DND-41 (cell line): ENCODE results near the gene RNF135.

Experiments used
- ATAC-seq: fragments of 200-7000 bp; cut with Tn5 transposase; 3 replicates; pipeline ENCODE4 v1.9.1; 2021; ENCODE audit warnings: low read depth; ENCODE audit not compliant: insufficient read depth
- DNase-seq: peaks from one replicate; pipeline ENCODE4 v3.0.0-alpha.2; 2020
- H2AFZ ChIP-seq: 2 replicates; pipeline ENCODE4 v1.6.0; 2012; ENCODE audit warnings: low read depth, low read length
- H3K27ac ChIP-seq: 2 replicates; pipeline ENCODE4 v1.5.1; 2012; ENCODE audit warnings: low read length, inconsistent platforms
- H3K27me3 ChIP-seq: fragments of 200-600 bp; sonication (generic); 2 replicates; pipeline ENCODE4 v1.6.0; 2012; ENCODE audit warnings: low read length, mild to moderate bottlenecking, inconsistent platforms; ENCODE audit not compliant: insufficient read depth, poor library complexity
- H3K36me3 ChIP-seq: 2 replicates; pipeline ENCODE4 v1.5.1; 2012; ENCODE audit warnings: low read length, inconsistent platforms; ENCODE audit not compliant: insufficient read depth
- H3K4me1 ChIP-seq: 2 replicates; pipeline ENCODE4 v1.5.1; 2012; ENCODE audit warnings: mild to moderate bottlenecking, low read length; ENCODE audit not compliant: insufficient read depth
- H3K4me2 ChIP-seq: 2 replicates; pipeline ENCODE4 v1.6.0; 2012; ENCODE audit warnings: mild to moderate bottlenecking, moderate library complexity, low read length, inconsistent platforms; ENCODE audit not compliant: insufficient read depth
- H3K4me3 ChIP-seq, 2 experiments: fragments of 200-600 bp in 1 of 2; shearing (Covaris generic) in 1 of 2; 2 replicates each; pipeline ENCODE4 v1.5.1; 2012 to 2016; ENCODE audit warnings: inconsistent platforms in 2 of 2, low read length in 2 of 2, mild to moderate bottlenecking in 2 of 2, low read depth in 1 of 2, moderate library complexity in 1 of 2
- H3K79me2 ChIP-seq: 2 replicates; pipeline ENCODE4 v1.6.0; 2012; ENCODE audit warnings: low read length, inconsistent platforms; ENCODE audit not compliant: insufficient read depth
- H3K9ac ChIP-seq: 2 replicates; pipeline ENCODE4 v1.6.0; 2012; ENCODE audit warnings: low read depth, mild to moderate bottlenecking, inconsistent platforms, low read length, moderate library complexity
- H3K9me3 ChIP-seq: 2 replicates; pipeline ENCODE4 v1.5.1; 2012; ENCODE audit warnings: low read length, moderate library complexity, mild to moderate bottlenecking, inconsistent platforms; ENCODE audit not compliant: insufficient read depth, severe bottlenecking
- H4K20me1 ChIP-seq: 2 replicates; pipeline ENCODE4 v1.6.0; 2012; ENCODE audit warnings: low read length; ENCODE audit not compliant: insufficient read depth
- CTCF ChIP-seq: IDR thresholded peaks from 2 replicates; pipeline ENCODE4 v1.5.1; 2012; ENCODE audit warnings: borderline replicate concordance, low read length, moderate library complexity, mild to moderate bottlenecking; ENCODE audit not compliant: poor library complexity, severe bottlenecking; ENCODE audit errors: extremely low read depth
- EZH2 ChIP-seq: IDR thresholded peaks from 3 replicates; pipeline ENCODE4 v1.6.1; 2012; ENCODE audit warnings: borderline replicate concordance, low read depth, mild to moderate bottlenecking, moderate library complexity, low read length, inconsistent platforms; ENCODE audit not compliant: severe bottlenecking

The RNF135 gene

GRCh38 chr17:30950189-30950588, 20.6 kb upstream of the RNF135 start:
- H3K9me3 ChIP-seq: no peaks in the 10 kb centered on the region
- H3K4me1 ChIP-seq: no peaks in the 10 kb centered on the region
- TF ChIP-seq EZH2 (no peak), CTCF (no peak)
- H3K9ac ChIP-seq: no peak overlapping the region
- no peaks in the 10 kb centered on the region for H3K36me3 ChIP-seq
- H3K4me3 ChIP-seq: no peak overlapping the region
- no peak for ATAC-seq
- no peak for DNase-seq
- H4K20me1 ChIP-seq: no peaks in the 10 kb centered on the region
- no peaks in the 10 kb centered on the region for H3K27me3 ChIP-seq
- H3K4me2 ChIP-seq: no peak overlapping the region
- no peaks in the 10 kb centered on the region for H3K79me2 ChIP-seq
- no peak overlapping the region for H2AFZ ChIP-seq
- H3K27ac ChIP-seq: no peak overlapping the region

- Histone ChIP-seq H3K4me3 (no peak overlapping the region), H3K27ac (no peak overlapping the region), H3K9ac (no peak overlapping the region), H3K27me3 (no peaks in the 10 kb centered on the region), H3K79me2 (no peaks in the 10 kb centered on the region), H2AFZ (no peak overlapping the region), H3K9me3 (no peaks in the 10 kb centered on the region), H3K4me1 (no peaks in the 10 kb centered on the region), H3K36me3 (no peaks in the 10 kb centered on the region), H4K20me1 (no peaks in the 10 kb centered on the region), H3K4me2 (no peak overlapping the region)
- TF ChIP-seq CTCF: no peak
- no peak for TF ChIP-seq EZH2
- DNase-seq (no peak), ATAC-seq (no peak)
These were observed 20.0 kb upstream of the RNF135 start for GRCh38 chr17:30950669-30951399.

- H4K20me1 ChIP-seq: no peaks in the 10 kb centered on the region
- H3K4me1 ChIP-seq: no peaks in the 10 kb centered on the region
- no peak overlapping the region for H3K4me3 ChIP-seq
- DNase-seq (no peak), ATAC-seq (no peak)
- TF ChIP-seq EZH2 (no peak), CTCF (no peak)
- no peak overlapping the region for H3K4me2 ChIP-seq
- no peak overlapping the region for H3K27ac ChIP-seq
- no peak overlapping the region for H3K9ac ChIP-seq
- no peaks in the 10 kb centered on the region for H3K9me3 ChIP-seq
- H3K27me3 ChIP-seq: no peaks in the 10 kb centered on the region
- no peaks in the 10 kb centered on the region for H3K36me3 ChIP-seq
- H2AFZ ChIP-seq: no peak overlapping the region
- H3K79me2 ChIP-seq: no peaks in the 10 kb centered on the region
These were observed 18.0 kb upstream of the RNF135 start for GRCh38 chr17:30952638-30953393.
